ENCODE measurements around the gene SLC34A3. TPM values are rescaled to one million over a fixed set of nuclear protein-coding genes. Genes with fewer than 3 reads are reported as not detected.

Gene SLC34A3
- total and polyA plus RNA-seq, 2 of the 8 experiments (the other 6 are each of a cell fraction or from before 2014, with no cell fraction given), result 0.08 TPM; not detected in 1

DNA sequence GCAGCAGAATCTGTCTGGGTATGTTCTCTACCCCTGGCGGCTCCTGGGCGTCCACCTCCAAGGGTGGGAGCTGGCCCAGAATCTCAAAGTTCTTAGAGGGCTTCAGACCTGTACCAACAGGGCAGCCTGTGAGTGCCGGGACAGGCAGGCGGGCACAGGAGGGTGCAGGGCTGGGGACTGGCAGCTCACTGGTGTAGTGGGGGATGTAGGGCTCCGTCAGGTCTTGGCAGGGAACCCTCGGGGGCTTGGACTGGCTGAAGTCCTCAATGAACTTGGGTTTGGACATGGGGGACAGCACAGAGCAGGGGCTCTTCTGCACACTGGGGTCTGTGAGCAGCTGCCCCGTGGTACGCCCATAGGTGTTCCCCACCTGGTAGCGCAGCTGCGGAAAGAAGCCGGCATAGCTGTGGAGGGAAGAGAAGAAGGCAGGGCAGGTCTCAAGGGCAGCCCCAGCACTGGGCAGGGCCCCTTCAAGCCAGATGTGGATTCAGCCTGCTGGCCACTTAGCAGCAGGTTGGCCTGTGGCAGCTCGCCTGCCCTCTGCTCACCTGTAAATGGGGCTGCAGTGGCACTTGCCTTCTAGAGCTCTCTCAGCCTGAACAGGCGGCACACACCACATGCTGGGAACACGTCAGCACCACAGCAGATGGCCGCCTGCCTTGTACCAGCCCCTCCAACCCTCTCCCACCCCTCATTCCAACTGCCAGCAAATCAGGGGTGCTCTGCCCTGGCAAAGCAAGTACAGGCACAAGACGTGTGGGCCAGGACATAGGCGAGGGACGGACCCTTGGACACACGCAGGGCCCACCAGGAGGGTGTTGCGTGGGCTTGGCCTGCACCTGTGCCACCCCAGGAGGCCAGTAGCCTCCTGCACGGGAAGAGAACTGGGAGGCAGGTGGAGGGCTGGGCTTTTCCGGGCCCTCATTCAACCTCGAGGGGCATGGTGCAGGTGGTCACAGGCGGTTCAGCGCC, 15.0 kb downstream of the SLC34A3 start:
- Histone ChIP-seq H3K27me3 (replicated peaks in 1 of 4; ENCODE audit: control insufficient read depth in 3 of 4, extremely low read depth in 1 of 4, insufficient read depth in 3 of 4, low read length in 3 of 4) (no peaks in the 10 kb centered on the region; a peak in 2 of 7 replicates), H3K23me2 (ENCODE audit: low read depth, low read length) (no peaks in the 10 kb centered on the region; the same call in 1 of the 2 replicates), H2AK5ac (ENCODE audit: low read depth, low read length) (no peak overlapping the region), H3K9me3 (ENCODE audit: insufficient read depth in 2 of 2, low read depth in 1 of 2, low read length in 1 of 2) (no peaks in the 10 kb centered on the region), H2BK120ac (replicated peaks; ENCODE audit: low read depth, low read length) (no peak overlapping the region), H2BK20ac (ENCODE audit: low read length) (no peak overlapping the region), H4K20me1 (replicated peaks in 1 of 2; ENCODE audit: control insufficient read depth in 1 of 2, insufficient read depth in 2 of 2, low read length in 2 of 2) (peaks cover 17% of the 10 kb centered on the region in 2 experiments), H2BK5ac (ENCODE audit: low read depth, low read length) (no peak overlapping the region), H3K79me1 (ENCODE audit: low read depth, low read length) (peaks cover 5% of the 10 kb centered on the region), H3K23ac (ENCODE audit: insufficient read length) (no peak overlapping the region), H2AFZ (ENCODE audit: low read length) (no peak overlapping the region), H3K4me1 (replicated peaks in 1 of 4; ENCODE audit: control insufficient read depth in 3 of 4, insufficient read depth in 4 of 4, low read length in 3 of 4) (peaks cover 0 to 20% (median 11%) of the 10 kb centered on the region in 4 experiments; a peak in 5 of 7 replicates), H3K36me3 (ENCODE audit: control insufficient read depth in 2 of 4, insufficient read depth in 4 of 4, low read length in 3 of 4) (peaks cover 6 to 18% (median 15%) of the 10 kb centered on the region in 4 experiments; a peak in 7 of 8 replicates), H3K18ac (ENCODE audit: extremely low read depth, low read length) (no peak overlapping the region), H3K56ac (replicated peaks; ENCODE audit: insufficient read length, low read depth, low read length) (no peak overlapping the region), H4K5ac (ENCODE audit: insufficient read length, low read depth, low read length) (no peak overlapping the region), H2BK15ac (ENCODE audit: low read length) (no peak overlapping the region), H3K27ac (ENCODE audit: low read depth, low read length) (no peak overlapping the region), H3K9ac (replicated peaks in 1 of 4; ENCODE audit: extremely low read depth in 1 of 4, low read depth in 3 of 4, low read length in 3 of 4) (peak overlapping the region in 1 of 4 experiments; percentile 1; a peak in 2 of 7 replicates), H3K4me3 (ENCODE audit: extremely low read depth in 1 of 4, insufficient read depth in 2 of 4, low read depth in 3 of 4, low read length in 4 of 4) (no peak overlapping the region), H2BK12ac (ENCODE audit: low read depth, low read length) (peak overlapping the region; percentile 39; the same call in 1 of the 2 replicates), H3K4me2 (ENCODE audit: insufficient read depth in 1 of 2, low read depth in 2 of 2, low read length in 2 of 2) (no peak overlapping the region), H3K79me2 (ENCODE audit: control insufficient read depth in 1 of 2, insufficient read depth in 2 of 2, low read length in 2 of 2) (peaks cover 0 to 13% of the 10 kb centered on the region in 2 experiments; a peak in 2 of 4 replicates), H4K91ac (replicated peaks; ENCODE audit: insufficient read length, low read length) (no peak overlapping the region), H4K8ac (ENCODE audit: extremely low read depth, insufficient read depth, low read length) (peak overlapping the region; percentile 37), H3K4ac (replicated peaks; ENCODE audit: insufficient read length, low read depth, low read length) (no peak overlapping the region), H3K14ac (ENCODE audit: insufficient read length) (no peak overlapping the region)
- CTCF ChIA-PET (ENCODE audit: partially characterized antibody), result interaction anchor here (0.6 to 3.3 kb wide), 7 partner anchors 8 to 221 kb away, joined by 3 to 26 read pairs (median 4); partner anchors contain the start of gene NELFB
- POLR2A ChIA-PET (ENCODE audit: partially characterized antibody), result interaction anchor here (1.0 to 69.9 kb wide), 6 partner anchors 11 to 201 kb away, joined by 4 to 1462 read pairs (median 6); partner anchors contain the start of genes CYSRT1, NDOR1, NELFB and NPDC1
- no peak for FAIRE-seq
- 91% methylated on average over 24 of the region's 25 CpGs; no CpG with 5 or more reads in 1 of the 2 experiments for WGBS, 2 experiments (ENCODE audit: extremely low coverage in 1 of 2, insufficient coverage in 1 of 2, insufficient read length in 1 of 2, insufficient replicate concordance in 2 of 2, low coverage in 1 of 2, low lambda C conversion rate in 2 of 2, missing lambda C conversion rate in 1 of 2)
- DNase-seq (ENCODE audit: low read depth in 1 of 2, low spot score in 2 of 2), result no peak
- no peak for TF ChIP-seq TBP (IDR thresholded peaks at IDR 0.05; ENCODE audit: low read depth, low read length)

All from H1 (cell line).